ENCODE measurements around the gene LIFR.

Gene LIFR

GRCh38 chr5:38556599-38557307 lies at the start of gene LIFR:
LIFR (minus strand) TSS chr5:38556646; CDS start chr5:38530647, 25,999 bp downstream.
- H3K4me3 ChIP-seq (ENCODE audit: low read depth, low read length) = peak within 1 kb of the TSS; percentile 90
- TF ChIP-seq CTCF (IDR thresholded peaks at IDR 0.05; ENCODE audit: low read depth, low read length) = no peak

DNA sequence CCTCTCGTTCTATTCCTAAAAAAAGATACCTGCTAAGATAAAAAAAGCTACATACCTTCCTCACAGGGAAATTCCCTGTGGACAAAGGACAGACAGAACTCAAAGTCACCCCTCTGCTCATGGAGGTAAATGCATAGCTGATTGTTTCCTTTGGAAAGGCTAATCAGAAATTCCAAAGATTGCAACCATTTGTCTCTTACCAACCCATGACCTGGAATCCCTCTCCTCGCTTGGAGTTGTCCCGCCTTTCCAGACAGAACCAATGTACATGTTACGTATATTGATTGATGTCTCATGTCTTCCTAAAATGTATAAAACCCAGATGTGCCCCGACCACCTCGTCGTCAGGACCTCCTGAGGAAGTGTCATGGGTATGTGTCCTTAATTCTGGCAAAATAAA lies 49.2 kb upstream of the LIFR start:
- H3K4me3 ChIP-seq (ENCODE audit: low read depth, low read length) = no peak overlapping the region
- no peak for TF ChIP-seq CTCF (IDR thresholded peaks at IDR 0.05; ENCODE audit: low read depth, low read length)

GRCh38 chr5:38603691-38604090 lies 47.2 kb upstream of the LIFR start:
- TF ChIP-seq CTCF (IDR thresholded peaks at IDR 0.05; ENCODE audit: low read depth, low read length) = no peak
- no peak overlapping the region for H3K4me3 ChIP-seq (ENCODE audit: low read depth, low read length)

GRCh38 chr5:38602641-38603040 lies 46.2 kb upstream of the LIFR start:
- no peak for TF ChIP-seq CTCF (IDR thresholded peaks at IDR 0.05; ENCODE audit: low read depth, low read length)

GRCh38 chr5:38601863-38602298 lies 45.4 kb upstream of the LIFR start:
- no peak overlapping the region for H3K4me3 ChIP-seq (ENCODE audit: low read depth, low read length)
- no peak for TF ChIP-seq CTCF (IDR thresholded peaks at IDR 0.05; ENCODE audit: low read depth, low read length)

More at GRCh38 chr5:38602641-38603040, 46.2 kb upstream of the LIFR start:
- no peak overlapping the region for H3K4me3 ChIP-seq (ENCODE audit: low read depth, low read length)

DNA sequence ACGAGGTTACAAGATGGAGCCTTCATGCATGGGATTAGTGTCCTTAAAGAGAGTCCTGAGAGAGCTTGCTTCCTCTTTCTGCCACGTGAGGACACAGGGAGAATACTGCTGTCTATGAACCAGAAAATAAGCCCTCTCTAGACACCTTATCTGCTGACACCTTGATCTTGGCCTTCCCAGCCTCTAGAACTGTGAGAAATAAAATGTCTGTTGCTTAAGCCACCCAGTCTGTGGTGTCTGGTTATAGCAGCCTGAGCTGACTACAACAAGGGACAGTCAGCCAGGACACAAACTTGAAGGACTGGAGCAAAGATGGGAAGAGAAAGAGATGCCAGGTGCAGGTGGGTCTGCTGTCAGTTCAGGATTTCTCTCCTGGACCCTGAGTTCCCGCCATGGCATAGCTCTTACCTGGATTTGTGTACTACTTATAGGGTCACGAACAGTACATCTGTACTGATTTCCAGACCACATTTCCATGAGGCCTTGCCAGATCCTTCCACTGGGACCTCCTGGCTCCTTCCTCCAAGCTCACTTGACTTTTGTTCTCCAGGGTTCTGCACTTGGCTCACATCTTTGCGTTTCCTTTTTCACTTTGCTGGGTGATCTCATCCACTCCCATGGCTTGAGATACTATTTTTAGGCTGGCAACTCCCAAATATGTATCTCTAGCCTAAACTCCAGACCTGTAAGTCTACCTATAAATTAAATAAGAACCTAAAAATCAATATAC lies 44.9 kb upstream of the LIFR start:
- H3K4me3 ChIP-seq (ENCODE audit: low read depth, low read length) = no peak overlapping the region
- no peak for TF ChIP-seq CTCF (IDR thresholded peaks at IDR 0.05; ENCODE audit: low read depth, low read length)

Data from WI38 (cell line).